Thoracic aorta (tissue), 2 donors: ENCODE results near the gene UBAP2L. TPM values are rescaled to one million over a fixed set of nuclear protein-coding genes. Genes with fewer than 3 reads are reported as not detected.

ENCODE experiments used
- ATAC-seq: fragments of 150-250 bp; one replicate; pipeline ENCODE4 v1.8.0; 2017; ENCODE audit warnings: low read depth; ENCODE audit not compliant: insufficient number of reproducible peaks, low FRiP score
- DNase-seq: peaks from one replicate; pipeline ENCODE4 v3.0.0-alpha.2; 2020; ENCODE audit warnings: low spot score
- H3K27ac ChIP-seq, 2 donors: fragments of 200-600 bp; sonication (generic); 1 replicate in 1 of 2; 2 replicates in 1 of 2; pipeline ENCODE4 v1.5.1; 2016; ENCODE audit warnings: mild to moderate bottlenecking in 2 of 2, moderate library complexity in 2 of 2
- H3K27me3 ChIP-seq: fragments of 200-600 bp; sonication (generic); replicated peaks from 2 replicates; pipeline ENCODE4 v1.6.0; 2016; ENCODE audit warnings: mild to moderate bottlenecking; ENCODE audit not compliant: insufficient read depth
- H3K36me3 ChIP-seq: fragments of 200-600 bp; sonication (generic); one replicate; pipeline ENCODE4 v1.5.1; 2016
- H3K4me1 ChIP-seq, 2 donors: fragments of 200-600 bp; sonication (generic); 1 replicate in 1 of 2; 2 replicates in 1 of 2; pipeline versions ENCODE4 v1.5.1 to v1.6.0; 2016; ENCODE audit warnings: low read depth in 2 of 2, mild to moderate bottlenecking in 1 of 2; ENCODE audit not compliant: control insufficient read depth in 1 of 2
- H3K4me3 ChIP-seq: fragments of 200-600 bp; sonication (generic); 2 replicates; pipeline ENCODE4 v1.5.1; 2016; ENCODE audit warnings: mild to moderate bottlenecking
- H3K9me3 ChIP-seq: fragments of 200-600 bp; sonication (generic); 2 replicates; pipeline ENCODE4 v1.5.1; 2016
- total RNA-seq, 2 donors: library from RNA; depleted of rRNA; stranded (reverse); fragments of >200 nt; gene quantifications; one replicate each; pipeline versions ENCODE4 v1.1.0 to v1.2.3, GENCODE V29; 2016
- TF ChIP-seq, protein P1 (sequence below): fragments of 200-600 bp; sonication (generic); IDR thresholded peaks from one replicate; pipeline ENCODE4 v1.5.1; 2019; ENCODE audit warnings: antibody characterized with exemption

Gene UBAP2L
- total RNA-seq, 2 donors from 2014 or later = 92.1 to 119 TPM

DNA sequence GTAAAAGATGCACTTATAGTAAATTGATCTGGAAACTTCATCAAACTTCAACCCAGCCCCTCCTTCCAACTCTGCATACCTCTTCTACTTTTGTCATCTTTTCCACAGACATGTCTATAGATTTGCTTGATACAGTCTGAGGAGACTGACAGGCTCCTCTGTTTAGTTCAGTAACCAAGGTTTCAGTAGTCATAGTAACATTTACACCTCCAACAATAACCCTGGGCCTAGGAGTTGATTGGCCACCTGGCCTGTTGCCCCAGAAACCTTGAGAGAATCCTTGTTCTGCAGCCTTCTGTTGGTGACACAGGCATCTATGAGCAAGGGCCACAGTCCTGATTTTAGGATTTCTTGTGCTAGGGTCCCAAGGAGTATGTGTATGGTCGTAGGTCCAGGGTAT lies 14.6 kb upstream of the UBAP2L start, which contains the start of gene CFAP141:
CFAP141 (minus strand) TSS at position 138 of the 400 bp plus-strand sequence; CDS start at position 112, 26 bp downstream.
- TF ChIP-seq, protein P1, sequence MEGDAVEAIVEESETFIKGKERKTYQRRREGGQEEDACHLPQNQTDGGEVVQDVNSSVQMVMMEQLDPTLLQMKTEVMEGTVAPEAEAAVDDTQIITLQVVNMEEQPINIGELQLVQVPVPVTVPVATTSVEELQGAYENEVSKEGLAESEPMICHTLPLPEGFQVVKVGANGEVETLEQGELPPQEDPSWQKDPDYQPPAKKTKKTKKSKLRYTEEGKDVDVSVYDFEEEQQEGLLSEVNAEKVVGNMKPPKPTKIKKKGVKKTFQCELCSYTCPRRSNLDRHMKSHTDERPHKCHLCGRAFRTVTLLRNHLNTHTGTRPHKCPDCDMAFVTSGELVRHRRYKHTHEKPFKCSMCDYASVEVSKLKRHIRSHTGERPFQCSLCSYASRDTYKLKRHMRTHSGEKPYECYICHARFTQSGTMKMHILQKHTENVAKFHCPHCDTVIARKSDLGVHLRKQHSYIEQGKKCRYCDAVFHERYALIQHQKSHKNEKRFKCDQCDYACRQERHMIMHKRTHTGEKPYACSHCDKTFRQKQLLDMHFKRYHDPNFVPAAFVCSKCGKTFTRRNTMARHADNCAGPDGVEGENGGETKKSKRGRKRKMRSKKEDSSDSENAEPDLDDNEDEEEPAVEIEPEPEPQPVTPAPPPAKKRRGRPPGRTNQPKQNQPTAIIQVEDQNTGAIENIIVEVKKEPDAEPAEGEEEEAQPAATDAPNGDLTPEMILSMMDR = no peak
- Histone ChIP-seq H3K4me3 (no peak within 1 kb of the TSS), H3K9me3 (no peaks in the 10 kb centered on the region), H3K4me1 (no peaks in the 10 kb centered on the region), H3K27ac (no peak within 1 kb of the TSS), H3K27me3 (no peaks in the 10 kb centered on the region), H3K36me3 (peaks cover 27% of the 10 kb centered on the region)
- DNase-seq (no peak), ATAC-seq (no peak)

DNA sequence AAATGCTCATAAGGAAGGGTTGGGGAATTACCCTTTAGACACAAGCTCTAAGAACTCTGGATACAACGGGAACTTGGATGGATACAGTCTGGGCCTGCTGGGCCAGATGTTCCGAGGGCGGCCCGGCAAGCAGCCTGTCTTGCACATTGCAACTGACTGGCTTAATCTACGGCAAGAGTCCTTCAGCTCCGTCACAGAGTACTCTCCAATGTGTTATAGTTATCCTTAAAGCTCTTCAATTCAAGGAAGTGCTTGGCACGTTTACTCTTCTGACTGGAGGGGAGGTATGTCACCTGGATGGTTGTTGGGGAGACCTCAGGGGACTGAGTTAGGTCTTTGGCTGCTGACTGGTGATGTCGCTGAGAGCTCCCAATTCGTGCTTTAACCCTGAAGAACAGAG lies 13.5 kb upstream of the UBAP2L start:
- H3K27me3 ChIP-seq = no peaks in the 10 kb centered on the region
- TF ChIP-seq, protein P1 = no peak
- H3K27ac ChIP-seq = no peak overlapping the region
- peaks cover 37% of the 10 kb centered on the region for H3K36me3 ChIP-seq
- no peaks in the 10 kb centered on the region for H3K9me3 ChIP-seq
- ATAC-seq (no peak), DNase-seq (no peak)
- no peak overlapping the region for H3K4me3 ChIP-seq
- H3K4me1 ChIP-seq = no peaks in the 10 kb centered on the region

DNA sequence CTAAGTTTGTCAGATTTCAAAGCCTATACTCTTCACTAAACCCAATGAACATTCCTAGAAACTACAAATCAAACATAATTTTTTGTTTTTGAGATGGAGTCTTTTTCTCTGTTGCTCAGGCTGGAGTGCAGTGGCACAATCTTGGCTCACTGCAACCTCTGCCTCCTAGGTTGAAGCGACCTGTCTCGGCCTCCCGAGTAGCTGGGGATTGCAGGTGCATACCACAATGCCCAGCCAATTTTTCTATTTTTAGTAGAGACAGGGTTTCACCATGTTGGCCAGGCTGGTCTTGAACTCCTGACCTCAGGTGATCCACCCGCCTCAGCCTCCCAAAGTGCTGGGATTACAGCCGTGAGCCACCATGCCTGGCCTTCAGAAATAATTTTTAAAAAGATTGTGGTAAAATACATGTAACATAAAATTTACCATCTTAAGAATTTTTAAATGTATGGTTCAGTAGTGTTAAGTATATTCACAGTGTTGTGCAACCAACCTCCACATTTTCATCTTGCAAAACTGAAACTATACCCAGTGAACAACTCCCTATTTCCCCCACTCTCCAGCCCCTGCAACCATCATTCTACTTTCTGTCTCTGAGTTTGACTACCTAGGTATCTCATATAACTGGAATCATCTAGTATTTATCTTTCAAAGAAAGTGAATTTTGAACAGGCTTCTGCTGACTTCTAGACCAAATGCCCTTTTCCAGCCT lies 11.9 kb upstream of the UBAP2L start:
- Histone ChIP-seq H3K36me3 (peaks cover 52% of the 10 kb centered on the region), H3K27me3 (no peaks in the 10 kb centered on the region), H3K27ac (no peak overlapping the region), H3K4me3 (no peak overlapping the region), H3K9me3 (no peaks in the 10 kb centered on the region), H3K4me1 (no peaks in the 10 kb centered on the region)
- DNase-seq (no peak), ATAC-seq (no peak)
- TF ChIP-seq, protein P1 = no peak

DNA sequence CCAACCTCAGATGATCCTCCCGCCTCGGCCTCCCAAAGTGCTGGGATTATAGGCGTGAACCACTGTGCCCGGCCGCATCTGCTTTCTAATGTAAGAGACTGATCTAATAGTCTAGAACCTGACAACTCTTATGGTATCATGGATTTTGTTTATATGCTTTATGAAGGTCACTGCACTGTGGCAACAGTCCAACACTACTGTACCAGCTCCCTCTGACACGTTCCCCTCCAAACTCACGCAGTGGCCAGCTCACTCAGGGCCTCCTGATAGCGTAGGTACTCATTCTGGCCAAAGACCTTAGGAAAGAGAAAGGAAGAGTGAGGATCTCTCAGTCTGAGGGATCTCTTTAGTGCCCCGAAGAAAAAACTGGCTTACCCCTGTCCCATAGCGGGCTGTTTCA lies 8.7 kb upstream of the UBAP2L start:
- H3K9me3 ChIP-seq = no peaks in the 10 kb centered on the region
- no peaks in the 10 kb centered on the region for H3K27me3 ChIP-seq
- no peak for ATAC-seq
- TF ChIP-seq, protein P1 = no peak
- H3K4me1 ChIP-seq = peaks cover 0 to under 1% of the 10 kb centered on the region in 2 donors
- no peak overlapping the region for H3K27ac ChIP-seq
- H3K36me3 ChIP-seq = peaks cover 50% of the 10 kb centered on the region
- no peak overlapping the region for H3K4me3 ChIP-seq
- no peak for DNase-seq

DNA sequence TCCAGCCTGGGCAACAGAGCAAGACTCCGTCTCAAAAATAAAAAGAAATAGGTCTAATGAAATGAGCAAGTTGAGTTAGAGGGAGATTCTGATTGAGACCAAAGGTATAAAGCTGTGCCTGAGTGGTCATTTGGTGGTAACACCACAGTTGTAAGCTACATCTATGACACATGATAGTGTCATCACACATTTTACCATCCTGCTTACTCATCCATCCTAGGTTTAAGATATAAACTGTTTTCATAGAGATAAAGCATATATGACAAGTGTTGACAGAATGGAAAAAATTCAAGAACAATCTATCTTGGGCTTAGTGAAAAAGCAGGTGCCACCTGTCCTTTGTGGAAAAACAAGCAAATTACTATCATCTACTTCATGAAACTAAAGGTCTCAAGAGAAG lies 7.5 kb upstream of the UBAP2L start:
- DNase-seq = no peak
- H3K36me3 ChIP-seq = peaks cover 55% of the 10 kb centered on the region
- peaks cover 5 to 13% of the 10 kb centered on the region in 2 donors for H3K4me1 ChIP-seq
- TF ChIP-seq, protein P1 = no peak
- ATAC-seq = no peak
- no peaks in the 10 kb centered on the region for H3K27me3 ChIP-seq
- no peaks in the 10 kb centered on the region for H3K9me3 ChIP-seq
- no peak overlapping the region for H3K4me3 ChIP-seq
- no peak overlapping the region for H3K27ac ChIP-seq
